Testis (tissue), 3 donors: Measurements from ENCODE around the gene COMP. TPM values are rescaled to one million over a fixed set of nuclear protein-coding genes. Genes with fewer than 3 reads are reported as not detected.
"Not testable (repeated sequence)": the region's sequence is repeated elsewhere in the genome, so short reads cannot be mapped to it uniquely, and the experiment has no call there.

ENCODE experiments used
- DNase-seq: peaks from one replicate; pipeline ENCODE4 v3.0.0-alpha.2; 2019
- H3K27ac ChIP-seq, 2 donors: fragments of 200-600 bp; sonication (generic); one replicate each; pipeline ENCODE4 v1.5.1; 2019
- H3K27me3 ChIP-seq: fragments of 200-600 bp; sonication (generic); one replicate; pipeline ENCODE4 v1.5.1; 2019
- H3K36me3 ChIP-seq: fragments of 200-600 bp; sonication (generic); one replicate; pipeline ENCODE4 v1.5.1; 2017; ENCODE audit warnings: low read depth; ENCODE audit errors: missing control alignments
- H3K4me1 ChIP-seq: fragments of 200-600 bp; sonication (generic); one replicate; pipeline ENCODE4 v1.5.1; 2019
- H3K4me3 ChIP-seq, 2 donors: fragments of 200-600 bp; sonication (generic); one replicate each; pipeline ENCODE4 v1.5.1; 2017 to 2019
- H3K9me3 ChIP-seq: fragments of 200-600 bp; sonication (generic); one replicate; pipeline ENCODE4 v1.5.1; 2017
- POLR2A ChIP-seq: fragments of 450-650 bp; IDR thresholded peaks from one replicate; pipeline ENCODE4 v1.6.1; 2017; ENCODE audit warnings: antibody characterized with exemption, mild to moderate bottlenecking, moderate library complexity
- WGBS, 2 donors: methylation state at CpG; one replicate each; pipeline ENCODE4 v1.1.5; 2018; 5-methylcytosine and 5-hydroxymethylcytosine counted together
- intact Hi-C: fragments of 100-400 bp; cut with DNase I; formaldehyde crosslinking; loops from one replicate; pipeline ENCODE4 v1.15.1; 2023; ENCODE audit warnings: low total_unique reads
- polyA plus RNA-seq: library from polyadenylated mRNA; stranded (reverse); fragments of 350-450 nt; fragmentation: Illumina TruSeq; extraction: RNeasy Lipid Tissue Mini Kit (QIAGEN cat#74804); gene quantifications from one replicate; pipeline ENCODE4 v1.2.3, GENCODE V29; 2014; ENCODE audit warnings: low read depth, low replicate concordance; ENCODE audit not compliant: insufficient read depth
- total RNA-seq, 2 donors: library from RNA; depleted of rRNA; stranded (reverse); fragments of >200 nt; gene quantifications; one replicate each; pipeline ENCODE4 v1.2.3, GENCODE V29; 2016
- TF ChIP-seq, protein P1 (sequence below), 3 experiments: fragments of 450-650 bp in 2 of 3; fragments of 200-600 bp in 1 of 3; sonication (generic) in 1 of 3; IDR thresholded peaks; one replicate each; pipeline ENCODE4 v1.5.1; 2016 to 2019; ENCODE audit warnings: antibody characterized with exemption in 3 of 3, mild to moderate bottlenecking in 2 of 3, moderate library complexity in 1 of 3

Gene COMP
- total and polyA plus RNA-seq, 3 donors from 2014 or later, result 3.8 to 23.4 (median 7.1) TPM

DNA sequence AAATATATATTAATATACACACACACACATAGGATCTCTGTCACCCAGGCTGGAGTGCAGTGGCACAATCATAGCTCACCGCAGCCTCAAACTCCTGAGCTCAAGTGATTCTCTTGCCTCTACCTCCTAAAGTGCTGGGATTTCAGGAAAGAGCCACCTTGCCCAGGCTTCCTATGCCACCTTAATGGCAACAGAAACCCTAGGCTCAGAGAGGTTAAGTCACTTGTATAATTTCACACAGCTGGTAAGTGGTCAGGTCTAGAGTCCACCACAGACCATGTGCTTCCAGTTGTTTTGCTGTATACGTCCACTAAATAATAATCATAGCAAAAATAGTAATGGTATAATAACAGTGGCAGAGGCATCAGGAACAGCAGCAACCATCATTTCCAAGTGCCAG is 39.4 kb upstream of the COMP start:
- WGBS, 2 donors, result 85 to 94% methylated on average over 2 of the region's 2 CpGs
- H3K27ac ChIP-seq, result no peak overlapping the region

DNA sequence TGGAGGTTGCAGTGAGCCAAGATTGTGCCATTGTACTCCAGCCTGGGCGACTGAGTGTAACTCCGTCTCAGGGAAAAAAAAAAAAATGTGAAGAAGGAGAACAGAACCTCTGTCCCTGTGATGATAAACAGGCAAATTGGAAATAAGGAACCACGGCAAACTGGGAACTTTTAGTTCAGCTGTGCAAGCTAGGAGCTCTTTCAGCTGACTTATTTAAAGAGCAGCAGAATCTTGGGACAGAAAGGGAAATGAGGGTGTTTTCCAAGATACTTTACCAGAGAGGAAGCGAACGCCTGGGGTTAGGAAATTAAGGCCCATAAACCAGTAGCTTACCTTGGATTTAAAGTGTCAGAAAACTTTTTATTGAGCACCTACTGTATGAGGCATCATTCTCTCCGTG is 37.7 kb upstream of the COMP start:
- H3K4me3 ChIP-seq, result no peak overlapping the region
- no peaks in the 10 kb centered on the region for H3K27me3 ChIP-seq
- no peaks in the 10 kb centered on the region for H3K36me3 ChIP-seq
- peaks cover 9% of the 10 kb centered on the region for H3K4me1 ChIP-seq
- no peaks in the 10 kb centered on the region for H3K9me3 ChIP-seq
- TF ChIP-seq POLR2A, result no peak
- TF ChIP-seq, protein P1, sequence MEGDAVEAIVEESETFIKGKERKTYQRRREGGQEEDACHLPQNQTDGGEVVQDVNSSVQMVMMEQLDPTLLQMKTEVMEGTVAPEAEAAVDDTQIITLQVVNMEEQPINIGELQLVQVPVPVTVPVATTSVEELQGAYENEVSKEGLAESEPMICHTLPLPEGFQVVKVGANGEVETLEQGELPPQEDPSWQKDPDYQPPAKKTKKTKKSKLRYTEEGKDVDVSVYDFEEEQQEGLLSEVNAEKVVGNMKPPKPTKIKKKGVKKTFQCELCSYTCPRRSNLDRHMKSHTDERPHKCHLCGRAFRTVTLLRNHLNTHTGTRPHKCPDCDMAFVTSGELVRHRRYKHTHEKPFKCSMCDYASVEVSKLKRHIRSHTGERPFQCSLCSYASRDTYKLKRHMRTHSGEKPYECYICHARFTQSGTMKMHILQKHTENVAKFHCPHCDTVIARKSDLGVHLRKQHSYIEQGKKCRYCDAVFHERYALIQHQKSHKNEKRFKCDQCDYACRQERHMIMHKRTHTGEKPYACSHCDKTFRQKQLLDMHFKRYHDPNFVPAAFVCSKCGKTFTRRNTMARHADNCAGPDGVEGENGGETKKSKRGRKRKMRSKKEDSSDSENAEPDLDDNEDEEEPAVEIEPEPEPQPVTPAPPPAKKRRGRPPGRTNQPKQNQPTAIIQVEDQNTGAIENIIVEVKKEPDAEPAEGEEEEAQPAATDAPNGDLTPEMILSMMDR (IDR thresholded peaks at IDR 0.05), result no peak
- WGBS, 2 donors, result 49 to 57% methylated on average over 6 of the region's 6 CpGs
- H3K27ac ChIP-seq, result no peak overlapping the region
- DNase-seq, result no peak
- intact Hi-C loops, result no loop called here

More for the DNA sequence above, 39.4 kb upstream of the COMP start:
- H3K9me3 ChIP-seq, result no peaks in the 10 kb centered on the region
- intact Hi-C loops, result no loop called here
- TF ChIP-seq, protein P1 (IDR thresholded peaks at IDR 0.05), result no peak
- TF ChIP-seq POLR2A, result no peak
- peaks cover 18% of the 10 kb centered on the region for H3K4me1 ChIP-seq
- no peak for DNase-seq
- no peak overlapping the region for H3K4me3 ChIP-seq
- no peaks in the 10 kb centered on the region for H3K36me3 ChIP-seq
- no peaks in the 10 kb centered on the region for H3K27me3 ChIP-seq

DNA sequence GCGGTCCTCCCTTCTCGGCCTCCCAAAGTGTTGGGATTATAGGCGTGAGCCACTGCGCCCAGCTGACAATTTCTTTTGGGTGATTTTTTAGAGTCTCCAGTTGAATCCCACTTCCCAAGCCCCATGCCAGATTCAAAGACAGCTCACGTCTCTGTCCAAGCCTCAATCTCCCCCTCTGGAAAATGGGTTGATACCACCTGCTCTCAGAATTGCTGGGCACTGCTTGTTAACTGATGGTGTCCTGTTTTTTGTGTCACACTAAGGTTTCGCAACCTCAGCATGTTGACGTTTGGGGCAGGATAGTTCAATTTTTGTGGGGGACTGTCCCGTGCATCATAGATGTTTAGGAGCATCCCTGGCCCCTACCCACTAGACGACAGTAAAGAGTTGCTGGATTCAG is 26.5 kb upstream of the COMP start:
- no peaks in the 10 kb centered on the region for H3K4me1 ChIP-seq
- DNase-seq, result no peak
- WGBS, 2 donors, result 89 to 91% methylated on average over 9 of the region's 9 CpGs
- H3K4me3 ChIP-seq, result no peak overlapping the region
- TF ChIP-seq, protein P1 (IDR thresholded peaks at IDR 0.05), result no peak
- TF ChIP-seq POLR2A, result no peak
- H3K27me3 ChIP-seq, result no peaks in the 10 kb centered on the region
- no peak overlapping the region for H3K27ac ChIP-seq
- no peaks in the 10 kb centered on the region for H3K36me3 ChIP-seq
- intact Hi-C loops, result no loop called here
- H3K9me3 ChIP-seq, result no peaks in the 10 kb centered on the region

DNA sequence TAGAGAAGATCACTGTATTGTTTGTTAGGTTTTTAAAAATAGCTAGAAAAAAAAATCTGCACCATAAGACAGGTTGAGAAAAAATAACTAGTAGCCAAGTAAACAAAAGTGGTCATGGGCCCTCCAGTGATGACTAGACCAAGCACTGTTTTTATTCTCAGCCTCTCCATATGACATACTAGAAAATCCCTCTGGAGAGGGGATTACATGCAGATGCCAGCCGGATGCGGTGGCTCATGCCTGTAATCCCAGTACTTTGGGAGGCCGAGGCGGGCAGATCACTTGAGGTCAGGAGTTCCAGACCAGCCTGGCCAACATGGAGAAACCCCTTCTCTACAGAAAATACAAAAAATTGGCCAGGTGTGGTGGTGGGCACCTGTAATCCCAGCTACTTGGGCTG is 25.5 kb upstream of the COMP start:
- DNase-seq, H3K4me1 ChIP-seq, H3K27me3 ChIP-seq, H3K36me3 ChIP-seq, H3K4me3 ChIP-seq, H3K9me3 ChIP-seq, intact Hi-C loops, H3K27ac ChIP-seq: not testable (repeated sequence)
- 95 to 100% methylated on average over 4 of the region's 4 CpGs for WGBS, 2 donors

DNA sequence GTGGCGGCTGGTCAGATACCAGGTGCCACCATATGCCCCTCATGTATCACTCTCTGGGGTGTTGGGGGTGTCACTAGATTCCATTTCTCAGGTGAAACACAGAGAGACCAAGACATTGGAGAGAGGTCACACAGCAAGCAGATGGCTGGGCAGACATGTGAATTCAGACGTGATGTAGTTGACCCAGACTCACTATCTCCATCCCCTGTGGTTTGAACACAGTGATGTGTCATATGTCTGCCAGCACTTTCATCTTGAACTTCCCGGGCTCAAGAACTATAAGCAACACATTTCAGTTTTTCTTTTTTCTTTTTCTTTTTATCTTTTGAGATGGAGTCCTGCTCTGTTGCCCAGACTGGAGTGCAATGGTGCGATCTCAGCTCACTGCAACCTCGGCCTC is 24.6 kb upstream of the COMP start:
- DNase-seq, result no peak
- Histone ChIP-seq H3K9me3 (no peaks in the 10 kb centered on the region), H3K36me3 (no peaks in the 10 kb centered on the region), H3K27ac (no peak overlapping the region), H3K4me3 (no peak overlapping the region), H3K27me3 (no peaks in the 10 kb centered on the region), H3K4me1 (no peaks in the 10 kb centered on the region)
- WGBS, 2 donors, result 85 to 92% methylated on average over 5 of the region's 5 CpGs
- TF ChIP-seq, protein P1 (IDR thresholded peaks at IDR 0.05), result no peak
- TF ChIP-seq POLR2A, result no peak
- intact Hi-C loops, result no loop called here
